HCT116 (cell line): ENCODE results near the gene HOMER3. TPM values are rescaled to one million over a fixed set of nuclear protein-coding genes. Genes with fewer than 3 reads are reported as not detected.

Source experiments
- ATAC-seq: fragments of 200-7000 bp; cut with Tn5 transposase; 2 replicates; pipeline ENCODE4 v1.9.1; 2020; ENCODE audit warnings: mild to moderate bottlenecking, moderate library complexity
- BruUV-seq: library from RNA; stranded (reverse); fragments of 400-500 nt; replicated peaks from 2 replicates; lab custom pipeline; 2021; lab: Mats Ljungman, UMichigan
- CTCF ChIA-PET: fragments of 300-600 bp; sonication (Branson Sonifier 250); formaldehyde crosslinking; loops from one replicate; lab custom pipeline; 2021; ENCODE audit warnings: antibody characterized with exemption; lab: Charles Lee
- POLR2A ChIA-PET: fragments of 300-600, 350-600 bp; sonication (Branson Sonifier 250); formaldehyde crosslinking; loops from one replicate; lab custom pipeline; 2021; ENCODE audit warnings: antibody characterized with exemption; lab: Charles Lee
- RAD21 ChIA-PET, 2 experiments: fragments of 300-600 bp; sonication (Branson Sonifier 250); formaldehyde crosslinking; loops; one replicate each; lab custom pipeline; 2023; ENCODE audit warnings: low total read pairs in 2 of 2; ENCODE audit not compliant: uncharacterized antibody in 2 of 2, unreplicated experiment in 2 of 2, low non-redundant PET in 1 of 2; lab: Charles Lee
- DNase-seq: peaks from one replicate; pipeline ENCODE4 v3.0.0-alpha.2; 2010; ENCODE audit warnings: low read depth, low spot score
- H2AFZ ChIP-seq: fragments of 200-600 bp; shearing (Covaris generic), sonication (generic); 2 replicates; pipeline ENCODE4 v1.6.1; 2017; ENCODE audit warnings: low read depth, mixed run types, mixed read lengths, antibody characterized with exemption, low read length; ENCODE audit not compliant: poor library complexity, severe bottlenecking
- H3K27ac ChIP-seq: 2 replicates; pipeline ENCODE4 v1.5.1; 2012; ENCODE audit warnings: low read depth, low read length
- H3K27me3 ChIP-seq: fragments of 200-600 bp; sonication (generic); 2 replicates; pipeline ENCODE4 v1.6.1; 2016; ENCODE audit warnings: mixed run types, low read length, mixed read lengths; ENCODE audit not compliant: insufficient read depth
- H3K36me3 ChIP-seq, 2 experiments: fragments of 200-500 bp in 1 of 2; fragments of 200-600 bp in 1 of 2; sonication (Bioruptor generic) in 1 of 2; sonication (generic) in 1 of 2; 2 replicates each; pipeline versions ENCODE4 v1.5.1 to v1.6.1; 2014 to 2016; ENCODE audit warnings: low read length in 2 of 2, inconsistent platforms in 1 of 2, mixed read lengths in 1 of 2, mixed run types in 1 of 2; ENCODE audit not compliant: insufficient read depth in 2 of 2, control insufficient read depth in 1 of 2
- H3K4me1 ChIP-seq, 2 experiments: fragments of 200-600 bp in 1 of 2; sonication (generic) in 1 of 2; 2 replicates each; pipeline versions ENCODE4 v1.5.1 to v1.6.1; 2012 to 2017; ENCODE audit warnings: low read length in 2 of 2, inconsistent platforms in 1 of 2, mild to moderate bottlenecking in 1 of 2, mixed read lengths in 1 of 2, mixed run types in 1 of 2, moderate library complexity in 1 of 2; ENCODE audit not compliant: insufficient read depth in 2 of 2, control insufficient read depth in 1 of 2
- H3K4me2 ChIP-seq: fragments of 200-600 bp; sonication (generic); 2 replicates; pipeline ENCODE4 v1.6.1; 2017; ENCODE audit warnings: mixed run types, low read length, mixed read lengths
- H3K4me3 ChIP-seq, 2 experiments: fragments of 200-600 bp in 1 of 2; sonication (generic) in 1 of 2; replicated peaks in 1 of 2; 2 replicates each; pipeline ENCODE4 v1.5.1; 2011 to 2016; ENCODE audit warnings: low read length in 2 of 2, control low read depth in 1 of 2, low read depth in 1 of 2, mild to moderate bottlenecking in 1 of 2, mixed read lengths in 1 of 2, mixed run types in 1 of 2
- H3K79me2 ChIP-seq: fragments of 200-600 bp; sonication (generic); 2 replicates; pipeline ENCODE4 v1.6.1; 2017; ENCODE audit warnings: mild to moderate bottlenecking, mixed run types, low read length, moderate library complexity, mixed read lengths; ENCODE audit not compliant: insufficient read depth
- H3K9ac ChIP-seq: fragments of 200-600 bp; sonication (generic); 2 replicates; pipeline ENCODE4 v1.6.1; 2016; ENCODE audit warnings: low read length, mixed read lengths
- H3K9me2 ChIP-seq: fragments of 200-600 bp; sonication (generic), shearing (Covaris generic); 2 replicates; pipeline ENCODE4 v1.6.1; 2017; ENCODE audit warnings: mixed run types, mild to moderate bottlenecking, moderate library complexity; ENCODE audit not compliant: insufficient read depth
- H3K9me3 ChIP-seq, 2 experiments: fragments of 200-500 bp in 1 of 2; fragments of 200-600 bp in 1 of 2; sonication (Bioruptor generic) in 1 of 2; sonication (generic) in 1 of 2; 2 replicates each; pipeline ENCODE4 v1.6.1; 2014 to 2017; ENCODE audit warnings: low read length in 2 of 2, mixed read lengths in 2 of 2, inconsistent platforms in 1 of 2, low read depth in 1 of 2, mild to moderate bottlenecking in 1 of 2, mixed run types in 1 of 2, moderate library complexity in 1 of 2; ENCODE audit not compliant: control insufficient read depth in 1 of 2, insufficient read depth in 1 of 2
- H4K20me1 ChIP-seq: fragments of 200-600 bp; sonication (generic), shearing (Covaris generic); 2 replicates; pipeline ENCODE4 v1.6.1; 2017; ENCODE audit warnings: mixed run types, mild to moderate bottlenecking, moderate library complexity; ENCODE audit not compliant: insufficient read depth
- CBX3 ChIP-seq: IDR thresholded peaks from 2 replicates; pipeline ENCODE4 v1.6.1; 2012; ENCODE audit warnings: low read depth
- CTCF ChIP-seq, 3 experiments: fragments of 200-600 bp in 1 of 3; sonication (generic) in 1 of 3; IDR thresholded peaks in 2 of 3; conservative IDR thresholded peaks in 1 of 3; 2 replicates each; pipeline ENCODE4 v1.5.1; 2012 to 2017; ENCODE audit warnings: low read depth in 2 of 3, low read length in 2 of 3, antibody characterized with exemption in 1 of 3, borderline replicate concordance in 1 of 3, control low read depth in 1 of 3, mild to moderate bottlenecking in 1 of 3, mixed read lengths in 1 of 3, mixed run types in 1 of 3, moderate library complexity in 1 of 3; ENCODE audit not compliant: insufficient read depth in 1 of 3
- EGR1 ChIP-seq: IDR thresholded peaks from 2 replicates; pipeline ENCODE4 v1.6.1; 2012; ENCODE audit warnings: low read depth
- ELF1 ChIP-seq: IDR thresholded peaks from 2 replicates; pipeline ENCODE4 v1.6.1; 2012; ENCODE audit warnings: low read depth, borderline replicate concordance
- FOSL1 ChIP-seq: IDR thresholded peaks from 2 replicates; pipeline ENCODE4 v1.6.1; 2012; ENCODE audit warnings: low read depth
- MAX ChIP-seq: IDR thresholded peaks from 2 replicates; pipeline ENCODE4 v1.6.1; 2012
- RAD21 ChIP-seq: IDR thresholded peaks from 2 replicates; pipeline ENCODE4 v1.6.1; 2012; ENCODE audit warnings: low read depth, mild to moderate bottlenecking
- REST ChIP-seq: IDR thresholded peaks from 2 replicates; pipeline ENCODE4 v1.6.1; 2012; ENCODE audit warnings: low read depth
- SP1 ChIP-seq: IDR thresholded peaks from 2 replicates; pipeline ENCODE4 v1.6.1; 2012; ENCODE audit warnings: low read depth
- SRF ChIP-seq: IDR thresholded peaks from 2 replicates; pipeline ENCODE4 v1.6.1; 2012; ENCODE audit warnings: low read depth
- YY1 ChIP-seq: IDR thresholded peaks from 2 replicates; pipeline ENCODE4 v1.6.1; 2011; ENCODE audit warnings: low read length, low read depth, moderate library complexity, mild to moderate bottlenecking; ENCODE audit not compliant: insufficient replicate concordance; ENCODE audit errors: extremely low read depth
- ZFX ChIP-seq: fragments of 450-650 bp; IDR thresholded peaks from 2 replicates; pipeline ENCODE4 v1.6.1; 2017
- ZNF274 ChIP-seq: fragments of 200-500 bp; sonication (Bioruptor generic); IDR thresholded peaks from 2 replicates; pipeline ENCODE4 v1.6.1; 2014; ENCODE audit warnings: mild to moderate bottlenecking, low read depth, low read length, inconsistent platforms
- intact Hi-C: fragments of 100-400 bp; cut with micrococcal nuclease; formaldehyde crosslinking; loops from 2 replicates; pipeline ENCODE4 v1.10.0; 2022
- total RNA-seq: library from RNA; stranded (reverse); gene quantifications from one replicate; pipeline ENCODE4 v1.2.1, GENCODE V29; 2021; ENCODE audit not compliant: unreplicated experiment

HOMER3 gene
- total RNA-seq, 1 experiment from 2014 or later = 45.2 TPM

GRCh38 chr19:18929311-18929710 is 11.7 kb downstream of the HOMER3 start:
- no peak for ATAC-seq
- POLR2A ChIA-PET = interaction anchor here (1.2 kb wide), 1 partner anchor 10 kb away, joined by 4 read pairs; the partner anchor contains the start of genes COPE and DDX49
- Histone ChIP-seq H4K20me1 (no peaks in the 10 kb centered on the region), H3K9me2 (no peaks in the 10 kb centered on the region), H3K27ac (no peak overlapping the region), H3K36me3 (peaks cover 16 to 33% of the 10 kb centered on the region in 2 experiments; a peak in 3 of 4 replicates), H3K9me3 (no peaks in the 10 kb centered on the region), H3K4me2 (no peak overlapping the region), H3K9ac (no peak overlapping the region), H3K4me3 (no peak overlapping the region), H3K27me3 (no peaks in the 10 kb centered on the region), H2AFZ (no peak overlapping the region), H3K79me2 (no peaks in the 10 kb centered on the region), H3K4me1 (peaks cover 6 to 15% of the 10 kb centered on the region in 2 experiments; a peak in 3 of 4 replicates)
- RAD21 ChIA-PET = no interaction called here
- TF ChIP-seq ZNF274 (no peak), CBX3 (no peak), EGR1 (no peak), FOSL1 (no peak), MAX (no peak), ELF1 (no peak), SP1 (no peak), SRF (no peak), ZFX (no peak), YY1 (no peak), REST (no peak), CTCF (IDR thresholded peaks at IDR 0.05 in 2 of 3, conservative IDR thresholded peaks at IDR 0.05 in 1 of 3; ENCODE audit: borderline replicate concordance in 1 of 3, insufficient read depth in 1 of 3, low read depth in 2 of 3, low read length in 2 of 3) (no peak), RAD21 (no peak)
- BruUV-seq = no TSS peak
- DNase-seq = no peak
- intact Hi-C loops = no loop called here
- CTCF ChIA-PET = no interaction called here
